GM13976 (cell line): ENCODE measurements around the gene LSG1.
"Not testable (repeated sequence)": the region's sequence is repeated elsewhere in the genome, so short reads cannot be mapped to it uniquely, and the experiment has no call there.

Experiments used
- DNase-seq: peaks from one replicate; pipeline ENCODE4 v3.0.0; 2012; ENCODE audit warnings: low spot score
- CTCF ChIP-seq: IDR thresholded peaks from 2 replicates; pipeline ENCODE4 v1.5.1; 2012; ENCODE audit warnings: borderline replicate concordance, mild to moderate bottlenecking; ENCODE audit not compliant: insufficient read depth; ENCODE audit errors: extremely low read depth, missing control alignments, control extremely low read depth
- in situ Hi-C: fragments of 300-500 bp; cut with MboI; formaldehyde crosslinking; loops from one replicate; pipeline ENCODE4 v1.12.0; 2022; ENCODE audit warnings: low sequenced_read_pairs, mixed read lengths, inconsistent platforms; ENCODE audit not compliant: unreplicated experiment

LSG1 gene

GRCh38 chr3:194607592-194608389 lies 64.2 kb downstream of the LSG1 start:
- no peak for DNase-seq
- no peak for TF ChIP-seq CTCF
- in situ Hi-C loops: no loop called here

GRCh38 chr3:194606941-194607340 lies 65.0 kb downstream of the LSG1 start:
- no peak for TF ChIP-seq CTCF
- DNase-seq: no peak
- in situ Hi-C loops: no loop called here

- in situ Hi-C loops: no loop called here
- TF ChIP-seq CTCF: no peak
- no peak for DNase-seq
These were observed 65.8 kb downstream of the LSG1 start for GRCh38 chr3:194606163-194606562.

GRCh38 chr3:194605314-194605713 lies 66.7 kb downstream of the LSG1 start:
- DNase-seq, in situ Hi-C loops: not testable (repeated sequence)

GRCh38 chr3:194604837-194605236 lies 67.2 kb downstream of the LSG1 start:
- in situ Hi-C loops: no loop called here
- no peak for TF ChIP-seq CTCF
- DNase-seq: no peak

- DNase-seq: no peak
- no peak for TF ChIP-seq CTCF
- in situ Hi-C loops: no loop called here
These were observed 67.9 kb downstream of the LSG1 start for GRCh38 chr3:194604126-194604525.

- in situ Hi-C loops: no loop called here
- no peak for TF ChIP-seq CTCF
- DNase-seq: no peak
These were observed 69.3 kb downstream of the LSG1 start for GRCh38 chr3:194602669-194603171.
